ENCODE results near the gene LTBP4. TPM values are rescaled to one million over a fixed set of nuclear protein-coding genes. Genes with fewer than 3 reads are reported as not detected.

LTBP4 gene
- total and polyA plus RNA-seq, 8 donors: 151 to 519 (median 345) TPM

DNA sequence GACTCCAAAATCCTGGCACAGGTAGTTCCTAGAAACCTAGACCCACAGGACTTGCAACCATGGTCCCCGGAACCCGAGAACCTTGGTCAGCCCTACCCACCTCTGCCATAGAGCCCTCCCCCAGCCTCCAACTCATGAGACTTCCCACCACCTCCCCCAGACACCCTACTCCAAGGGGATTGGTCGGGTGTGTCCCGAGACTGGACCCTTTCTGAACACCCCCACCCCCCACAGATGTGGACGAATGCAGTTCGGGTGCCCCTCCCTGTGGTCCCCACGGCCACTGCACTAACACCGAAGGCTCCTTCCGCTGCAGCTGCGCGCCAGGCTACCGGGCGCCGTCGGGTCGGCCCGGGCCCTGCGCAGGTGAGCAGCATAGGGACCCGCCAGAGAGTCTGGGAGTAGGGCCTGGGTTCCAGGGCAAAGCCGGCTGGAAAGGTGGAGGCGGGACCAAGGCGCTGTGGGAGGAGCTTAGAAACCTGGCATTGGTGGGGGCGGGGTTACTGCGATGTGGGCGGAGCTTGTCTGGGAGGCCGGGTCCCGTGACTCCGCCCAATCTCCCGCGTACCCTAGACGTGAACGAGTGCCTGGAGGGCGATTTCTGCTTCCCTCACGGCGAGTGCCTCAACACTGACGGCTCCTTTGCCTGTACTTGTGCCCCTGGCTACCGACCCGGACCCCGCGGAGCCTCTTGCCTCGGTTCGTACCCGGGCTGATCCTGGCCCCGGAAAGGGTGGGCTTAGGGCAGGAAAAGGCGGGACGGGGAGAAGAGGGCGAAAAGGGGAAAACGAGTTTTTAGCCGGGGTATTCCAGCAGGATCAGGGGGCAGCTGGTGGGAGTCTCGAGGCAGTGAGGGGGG, 11.9 kb downstream of the LTBP4 start:
- TF ChIP-seq, protein P1, sequence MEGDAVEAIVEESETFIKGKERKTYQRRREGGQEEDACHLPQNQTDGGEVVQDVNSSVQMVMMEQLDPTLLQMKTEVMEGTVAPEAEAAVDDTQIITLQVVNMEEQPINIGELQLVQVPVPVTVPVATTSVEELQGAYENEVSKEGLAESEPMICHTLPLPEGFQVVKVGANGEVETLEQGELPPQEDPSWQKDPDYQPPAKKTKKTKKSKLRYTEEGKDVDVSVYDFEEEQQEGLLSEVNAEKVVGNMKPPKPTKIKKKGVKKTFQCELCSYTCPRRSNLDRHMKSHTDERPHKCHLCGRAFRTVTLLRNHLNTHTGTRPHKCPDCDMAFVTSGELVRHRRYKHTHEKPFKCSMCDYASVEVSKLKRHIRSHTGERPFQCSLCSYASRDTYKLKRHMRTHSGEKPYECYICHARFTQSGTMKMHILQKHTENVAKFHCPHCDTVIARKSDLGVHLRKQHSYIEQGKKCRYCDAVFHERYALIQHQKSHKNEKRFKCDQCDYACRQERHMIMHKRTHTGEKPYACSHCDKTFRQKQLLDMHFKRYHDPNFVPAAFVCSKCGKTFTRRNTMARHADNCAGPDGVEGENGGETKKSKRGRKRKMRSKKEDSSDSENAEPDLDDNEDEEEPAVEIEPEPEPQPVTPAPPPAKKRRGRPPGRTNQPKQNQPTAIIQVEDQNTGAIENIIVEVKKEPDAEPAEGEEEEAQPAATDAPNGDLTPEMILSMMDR (IDR thresholded peaks at IDR 0.05): no peak
- H3K4me1 ChIP-seq: peaks cover 11 to 51% of the 10 kb centered on the region in 2 donors
- H3K27me3 ChIP-seq: peaks cover 0 to 73% of the 10 kb centered on the region in 2 donors
- ATAC-seq (peak; percentile 10), DNase-seq (peak in 1 of 4 donors; percentile 89)
- no peaks in the 10 kb centered on the region for H3K9me3 ChIP-seq
- intact Hi-C loops (cut with DNase I): no loop called here
- no peaks in the 10 kb centered on the region for H3K36me3 ChIP-seq
- peak overlapping the region; percentile 13 to 66 for H3K27ac ChIP-seq
- H3K4me3 ChIP-seq: peak overlapping the region; percentile 35 to 54

DNA sequence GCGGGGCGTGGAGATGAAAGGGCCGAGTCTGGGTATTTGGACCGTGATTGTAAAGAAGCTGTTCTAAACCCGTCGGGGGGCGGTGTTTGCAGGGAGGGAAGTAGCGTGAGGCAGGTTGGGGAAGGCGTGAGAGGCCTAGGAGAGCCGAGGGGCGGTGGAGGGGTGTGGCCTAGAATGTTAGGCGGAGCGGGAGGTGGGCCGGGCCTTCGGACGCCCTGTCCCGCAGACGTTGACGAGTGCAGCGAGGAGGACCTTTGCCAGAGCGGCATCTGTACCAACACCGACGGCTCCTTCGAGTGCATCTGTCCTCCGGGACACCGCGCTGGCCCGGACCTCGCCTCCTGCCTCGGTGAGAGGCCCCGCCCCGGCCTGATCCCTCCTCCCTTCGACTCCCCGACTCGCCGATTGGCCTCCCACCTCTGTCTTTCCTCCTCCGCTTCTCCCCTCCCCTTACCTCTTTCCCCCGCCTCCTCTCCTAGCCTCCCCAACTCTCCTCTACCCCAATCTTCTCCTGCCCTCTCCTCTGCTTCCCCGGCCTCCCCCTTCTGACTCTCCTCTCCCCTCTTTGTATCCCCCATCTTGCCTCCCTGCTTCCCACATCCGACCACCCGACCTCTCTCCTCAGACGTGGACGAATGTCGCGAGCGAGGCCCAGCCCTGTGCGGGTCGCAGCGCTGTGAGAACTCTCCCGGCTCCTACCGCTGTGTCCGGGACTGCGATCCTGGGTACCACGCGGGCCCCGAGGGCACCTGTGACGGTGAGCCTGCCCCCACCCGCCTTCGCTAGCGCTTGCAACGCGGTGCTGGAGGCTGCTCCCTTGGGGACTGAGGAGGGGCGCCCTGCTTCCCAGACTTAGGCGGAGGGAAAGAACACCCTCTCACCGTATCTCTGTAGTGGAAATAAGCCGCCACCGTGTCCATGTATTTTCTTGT, 12.8 kb downstream of the LTBP4 start:
- Histone ChIP-seq H3K36me3 (peaks cover 0 to 1% of the 10 kb centered on the region in 2 donors), H3K27me3 (peaks cover 0 to 64% of the 10 kb centered on the region in 2 donors), H3K9me3 (no peaks in the 10 kb centered on the region), H3K4me3 (peak overlapping the region; percentile 35 to 54), H3K27ac (peak overlapping the region; percentile 48 to 66), H3K4me1 (peaks cover 11 to 51% of the 10 kb centered on the region in 2 donors)
- intact Hi-C loops (cut with DNase I): no loop called here
- TF ChIP-seq, protein P1 (IDR thresholded peaks at IDR 0.05): no peak
- DNase-seq (peak; percentile 62 to 93 (median 78)), ATAC-seq (peak; percentile 70)

DNA sequence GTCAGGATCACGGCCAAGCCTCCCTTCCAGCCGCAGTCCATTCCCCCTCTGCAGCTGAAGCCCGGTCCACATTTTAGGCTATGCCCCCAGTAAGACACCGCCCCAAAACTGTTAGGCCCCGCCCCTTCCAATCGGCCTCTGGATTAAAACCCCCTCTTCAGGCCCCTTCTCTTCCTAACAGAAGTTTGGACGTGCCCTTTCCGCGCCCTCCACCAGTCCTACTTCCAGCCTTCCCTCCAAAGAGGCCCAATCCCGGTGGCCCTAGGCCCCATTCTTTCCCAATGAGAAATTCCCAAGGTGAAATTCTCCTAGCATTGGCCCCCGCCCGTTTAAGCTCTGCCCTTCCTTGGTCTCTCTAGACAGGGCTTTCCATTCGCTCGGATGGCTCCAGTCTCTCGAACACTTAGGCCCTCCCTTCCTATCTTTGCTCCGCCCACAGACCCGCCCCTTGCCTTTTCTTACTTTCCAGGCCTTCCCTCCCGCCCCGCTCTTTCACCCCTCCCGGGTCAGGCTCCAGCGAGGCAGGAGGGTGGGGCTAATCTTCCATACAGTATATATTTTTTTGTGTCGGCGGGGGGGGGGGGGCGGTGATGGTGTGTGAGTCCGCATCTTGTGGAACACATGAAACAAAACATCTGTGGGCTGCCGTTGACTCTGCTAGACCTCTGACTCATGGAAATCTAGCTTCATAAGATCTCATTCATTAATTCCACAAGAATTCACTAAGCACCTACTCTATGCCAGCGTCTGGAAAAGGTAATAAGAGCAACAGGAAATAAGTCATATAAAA, 13.6 kb downstream of the LTBP4 start:
- ATAC-seq (peak; percentile 44), DNase-seq (peak; percentile 71 to 87 (median 82))
- Histone ChIP-seq H3K36me3 (peaks cover 0 to 10% of the 10 kb centered on the region in 2 donors), H3K9me3 (no peaks in the 10 kb centered on the region), H3K27me3 (peaks cover 0 to 55% of the 10 kb centered on the region in 2 donors), H3K4me3 (peak overlapping the region; percentile 35 to 54), H3K4me1 (peaks cover 6 to 43% of the 10 kb centered on the region in 2 donors), H3K27ac (peak overlapping the region; percentile 37 to 48)
- TF ChIP-seq, protein P1 (IDR thresholded peaks at IDR 0.05): no peak
- intact Hi-C loops (cut with DNase I): no loop called here

DNA sequence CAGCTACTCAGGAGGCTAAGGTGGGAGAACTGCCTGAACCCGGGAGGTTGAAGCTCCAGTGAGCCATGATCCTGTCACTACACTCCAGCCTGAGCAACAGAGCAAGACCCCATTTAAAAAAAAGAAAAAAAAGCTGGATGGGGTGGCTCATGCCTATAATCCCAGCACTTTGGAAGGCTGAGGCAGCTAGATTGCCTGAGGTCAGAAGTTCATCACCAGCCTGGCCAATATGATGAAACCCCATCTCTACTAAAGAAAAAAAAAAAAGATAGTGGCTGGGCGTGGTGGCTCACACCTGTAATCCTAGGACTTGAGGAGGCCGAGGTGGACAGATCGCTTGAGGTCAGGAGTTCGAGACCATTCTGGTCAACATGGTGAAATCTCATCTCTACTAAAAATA, 15.0 kb downstream of the LTBP4 start:
- peaks cover 0 to 30% of the 10 kb centered on the region in 2 donors for H3K4me1 ChIP-seq
- H3K27ac ChIP-seq: no peak overlapping the region
- no peak for DNase-seq
- peaks cover 0 to 41% of the 10 kb centered on the region in 2 donors for H3K27me3 ChIP-seq
- ATAC-seq: no peak
- no peaks in the 10 kb centered on the region for H3K9me3 ChIP-seq
- TF ChIP-seq, protein P1 (IDR thresholded peaks at IDR 0.05): no peak
- intact Hi-C loops (cut with DNase I): no loop called here
- H3K36me3 ChIP-seq: peaks cover 0 to 16% of the 10 kb centered on the region in 2 donors
- H3K4me3 ChIP-seq: no peak overlapping the region

Data from left lung (tissue), 10 donors.